SK-N-SH treated with all-trans-retinoic acid at 6 μM for 48 hours (cell line): ENCODE data around the gene TDRD9.

ENCODE experiments used
- CREB5 ChIP-seq: fragments of 250-450 bp; sonication (Bioruptor Pico); IDR thresholded peaks from 2 replicates; pipeline ENCODE4 v1.5.1; 2020; ENCODE audit warnings: low read depth, mild to moderate bottlenecking, moderate library complexity
- CSDC2 ChIP-seq: fragments of 250-450 bp; sonication (Bioruptor Pico); IDR thresholded peaks from 2 replicates; pipeline ENCODE4 v1.5.0; 2020; ENCODE audit warnings: mild to moderate bottlenecking, moderate library complexity
- CSRNP3 ChIP-seq: fragments of 250-450 bp; sonication (Bioruptor Pico); IDR thresholded peaks from 2 replicates; pipeline ENCODE4 v1.5.1; 2021; ENCODE audit warnings: mild to moderate bottlenecking, moderate library complexity
- GLIS3 ChIP-seq: fragments of 250-450 bp; sonication (Bioruptor Pico); IDR thresholded peaks from 2 replicates; pipeline ENCODE4 v1.5.0; 2020; ENCODE audit warnings: mild to moderate bottlenecking, moderate library complexity
- PATZ1 ChIP-seq: fragments of 250-450 bp; sonication (Bioruptor Pico); IDR thresholded peaks from 2 replicates; pipeline ENCODE4 v1.8.0; 2020; ENCODE audit warnings: mild to moderate bottlenecking, moderate library complexity, borderline replicate concordance
- ZFP3 ChIP-seq: fragments of 250-450 bp; sonication (Bioruptor Pico); IDR thresholded peaks from 2 replicates; pipeline ENCODE4 v1.5.0; 2020; ENCODE audit warnings: mild to moderate bottlenecking, moderate library complexity
- ZNF565 ChIP-seq: fragments of 450-650 bp; formaldehyde crosslinking; conservative IDR thresholded peaks from 2 replicates; pipeline ENCODE4 v1.5.0; 2020; ENCODE audit warnings: low read depth, mild to moderate bottlenecking, moderate library complexity
- ZNF70 ChIP-seq: fragments of 450-650 bp; formaldehyde crosslinking; IDR thresholded peaks from 2 replicates; pipeline ENCODE4 v1.5.0; 2020; ENCODE audit warnings: mild to moderate bottlenecking, moderate library complexity

GRCh38 chr14:103999795-104000440 lies 71.7 kb downstream of the TDRD9 start:
- no peak for TF ChIP-seq CSRNP3 (CRISPR knock-in tag)
- no peak for TF ChIP-seq CREB5 (CRISPR knock-in tag)
- no peak for TF ChIP-seq ZFP3 (CRISPR knock-in tag)
- TF ChIP-seq CSDC2 (CRISPR knock-in tag): no peak
- TF ChIP-seq GLIS3 (CRISPR knock-in tag): no peak
- no peak for TF ChIP-seq PATZ1 (CRISPR knock-in tag)
- TF ChIP-seq ZNF70 (CRISPR knock-in tag): no peak
- TF ChIP-seq ZNF565 (CRISPR knock-in tag): no peak
